ENCODE results near the gene ANTKMT.
"Not testable (repeated sequence)": the region's sequence is repeated elsewhere in the genome, so short reads cannot be mapped to it uniquely, and the experiment has no call there.

Gene ANTKMT

DNA sequence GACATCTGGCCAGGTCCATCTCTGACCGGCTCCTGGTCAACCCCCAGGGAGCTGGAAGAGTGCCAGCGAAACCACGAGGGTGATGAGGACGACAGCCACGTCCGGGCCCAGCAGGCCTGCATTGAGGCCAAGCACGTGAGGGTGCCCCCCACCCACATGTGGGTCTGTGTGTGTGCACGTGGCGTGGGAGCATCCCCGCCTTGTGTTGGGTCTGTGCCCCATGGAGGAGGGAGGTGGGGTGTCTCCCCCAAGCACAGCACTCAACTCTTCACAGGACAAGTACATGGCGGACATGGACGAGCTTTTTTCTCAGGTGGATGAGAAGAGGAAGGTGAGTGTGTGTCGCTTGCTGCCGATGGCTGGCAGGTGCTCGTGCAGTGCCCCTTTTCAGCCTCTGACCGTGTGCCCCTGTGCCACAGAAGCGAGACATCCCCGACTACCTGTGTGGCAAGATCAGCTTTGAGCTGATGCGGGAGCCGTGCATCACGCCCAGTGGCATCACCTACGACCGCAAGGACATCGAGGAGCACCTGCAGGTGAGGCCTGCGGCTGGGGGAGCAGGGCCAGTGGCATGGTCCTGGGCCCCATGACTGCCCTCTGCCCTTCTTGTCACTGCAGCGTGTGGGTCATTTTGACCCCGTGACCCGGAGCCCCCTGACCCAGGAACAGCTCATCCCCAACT lies 39.1 kb upstream of the ANTKMT start:
- no peak for DNase-seq (ENCODE audit: low read depth)

DNA sequence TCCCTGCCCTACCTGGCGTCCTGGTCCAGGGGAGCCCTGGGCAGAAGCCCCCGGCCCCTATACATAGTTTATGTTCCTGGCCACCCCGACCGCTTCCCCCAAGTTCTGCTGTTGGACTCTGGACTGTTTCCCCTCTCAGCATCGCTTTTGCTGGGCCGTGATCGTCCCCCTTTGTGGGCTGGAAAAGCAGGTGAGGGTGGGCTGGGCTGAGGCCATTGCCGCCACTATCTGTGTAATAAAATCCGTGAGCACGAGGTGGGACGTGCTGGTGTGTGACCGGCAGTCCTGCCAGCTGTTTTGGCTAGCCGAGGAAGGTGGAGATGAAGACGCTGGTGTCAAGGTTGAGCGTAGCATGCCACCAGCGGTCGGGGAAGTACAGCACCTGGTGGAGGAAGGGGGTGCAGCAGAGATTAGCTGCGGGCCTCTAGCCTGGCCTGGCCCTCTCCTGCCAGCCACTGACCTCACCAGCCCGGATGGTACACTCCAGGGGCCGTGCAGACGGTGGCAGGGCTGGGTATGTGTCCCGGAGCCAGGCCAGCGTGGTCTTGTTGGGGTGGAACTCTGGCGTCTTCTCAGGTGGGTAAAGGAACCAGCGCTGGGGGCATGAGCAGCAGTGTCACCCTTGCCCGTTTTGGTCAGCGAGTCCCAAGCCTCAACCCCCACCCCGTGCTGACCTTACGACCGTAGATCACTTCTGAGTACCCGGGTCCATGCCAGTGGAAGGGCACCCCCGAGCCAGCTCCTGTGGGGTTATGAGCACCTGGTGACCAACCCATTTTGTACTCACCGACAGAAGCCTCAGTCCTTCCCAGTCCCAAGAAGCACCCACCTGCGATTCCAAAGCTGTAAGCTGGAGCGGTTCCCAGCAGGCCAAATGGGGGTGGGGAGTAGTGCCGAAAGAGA lies 38.2 kb upstream of the ANTKMT start:
- no peak for DNase-seq (ENCODE audit: low read depth)

GRCh38 chr16:683396-684070 lies 37.4 kb upstream of the ANTKMT start:
- DNase-seq (ENCODE audit: low read depth), result no peak

DNA sequence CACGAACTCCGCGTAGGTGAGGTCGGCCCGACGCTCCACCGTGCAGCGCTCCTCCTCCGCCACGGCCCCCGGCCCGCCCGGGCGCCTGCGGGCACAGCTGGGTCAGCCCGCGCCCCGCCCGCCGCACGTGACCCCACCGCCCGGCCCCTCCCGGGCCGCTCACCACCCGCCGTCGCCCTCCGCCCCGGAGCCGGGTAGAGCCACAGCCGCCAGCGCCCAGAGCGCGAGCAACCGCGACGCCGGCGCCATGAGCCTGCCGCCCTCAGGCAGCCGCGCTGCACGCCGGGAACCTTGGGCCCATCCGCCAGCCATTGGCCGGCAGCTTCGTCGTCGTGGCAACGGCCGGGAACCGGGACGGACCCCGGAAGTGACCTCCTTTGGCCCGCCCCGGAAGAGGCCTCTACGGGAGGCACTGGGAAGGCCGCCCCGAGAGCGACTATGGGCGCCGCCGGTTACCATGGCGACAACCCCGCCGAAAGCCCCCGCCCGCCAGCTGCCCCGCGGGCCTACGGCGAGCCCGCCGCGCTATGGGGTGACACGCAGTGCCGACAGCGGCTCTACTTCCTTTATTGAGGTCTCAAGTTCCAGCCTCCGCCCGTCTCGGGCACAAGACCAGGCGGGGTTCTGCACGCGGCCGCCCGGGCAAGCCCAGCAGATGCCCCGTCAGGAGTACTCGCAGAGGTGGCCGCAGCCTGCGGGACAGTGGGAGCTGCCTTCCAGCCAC lies 36.7 kb upstream of the ANTKMT start, which contains the start of gene JMJD8:
TSS of gene JMJD8 (minus strand) at position 264 of the 724 bp plus-strand sequence. CDS start at position 249, 15 bp downstream.
- peak; percentile 96 for DNase-seq (ENCODE audit: low read depth)

DNA sequence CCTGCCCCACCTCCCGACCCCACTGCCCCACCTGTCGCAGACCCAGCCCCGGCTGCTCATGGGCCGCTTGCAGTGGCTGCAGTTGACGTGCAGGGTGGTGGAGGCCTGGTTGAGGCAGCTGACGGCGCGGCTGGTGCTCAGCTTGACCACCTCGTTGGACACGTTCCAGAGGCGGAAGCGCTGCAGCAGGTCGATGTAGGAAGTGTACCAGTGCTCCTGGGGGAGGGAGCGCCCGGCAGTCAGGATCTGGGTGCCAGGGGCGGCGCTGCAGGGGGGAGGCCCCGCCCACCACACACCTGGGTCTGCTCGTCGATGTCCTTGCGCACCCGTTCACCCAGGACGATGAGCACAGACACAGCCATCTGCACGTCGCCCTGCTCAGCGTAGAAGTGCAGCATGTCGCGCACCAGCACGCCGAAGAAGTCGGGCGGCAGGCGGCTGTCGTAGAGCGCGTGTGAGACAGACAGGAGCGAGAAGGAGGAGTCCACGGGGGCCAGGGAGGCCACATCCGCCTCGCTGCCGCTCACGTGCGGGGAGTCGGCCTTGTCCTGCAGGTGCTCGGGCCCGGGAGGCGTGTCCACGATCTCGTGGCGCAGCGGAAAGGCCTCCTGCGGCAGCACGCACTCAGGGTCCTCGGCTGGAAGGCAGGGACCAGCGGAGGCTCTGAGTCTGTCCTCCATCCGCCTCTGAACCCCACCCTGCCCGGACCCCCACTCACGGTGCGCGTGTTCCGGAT lies 35.8 kb upstream of the ANTKMT start:
- no peak for DNase-seq (ENCODE audit: low read depth)

GRCh38 chr16:685967-686366 lies 35.0 kb upstream of the ANTKMT start:
- DNase-seq (ENCODE audit: low read depth), result no peak

DNA sequence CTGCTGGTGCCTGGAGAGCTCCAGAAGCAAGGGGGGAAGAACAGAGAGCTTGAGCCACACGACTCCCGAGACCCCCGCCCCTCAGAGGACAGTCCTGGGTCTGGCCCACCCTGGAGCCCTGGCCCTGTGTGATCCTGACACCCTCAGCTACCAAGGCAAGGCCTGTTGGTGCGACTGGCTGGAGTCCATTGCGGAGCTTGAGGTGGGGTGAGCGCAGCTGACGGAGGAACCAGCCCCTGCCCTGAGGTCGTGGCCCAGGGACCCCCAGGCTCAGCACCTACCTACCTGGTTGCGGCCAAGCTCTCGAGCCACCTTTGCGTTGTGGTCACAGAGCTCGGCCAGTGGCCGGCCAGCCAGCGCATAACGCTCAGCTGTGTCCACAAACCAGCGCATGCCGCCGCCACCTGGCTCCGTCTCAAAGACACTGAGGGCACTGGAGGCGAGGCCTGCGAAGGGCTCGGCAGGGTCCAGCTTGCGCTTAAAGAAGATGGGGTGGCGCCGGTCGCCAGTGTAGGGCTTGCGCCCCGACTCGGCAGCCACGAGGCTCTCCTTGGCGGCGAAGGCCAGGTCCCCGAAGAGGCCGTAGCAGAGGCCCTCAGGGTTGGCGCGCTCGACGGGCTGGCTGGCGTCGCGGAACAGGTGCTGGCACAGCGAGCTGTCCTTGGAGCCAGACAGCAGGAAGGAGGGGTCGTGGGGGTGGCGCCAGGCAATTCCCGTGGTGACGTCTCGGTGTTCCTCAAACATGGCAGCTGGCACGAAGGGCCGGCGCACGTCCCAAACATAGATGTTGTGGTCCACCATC lies 34.3 kb upstream of the ANTKMT start:
- DNase-seq (ENCODE audit: low read depth), result no peak

DNA sequence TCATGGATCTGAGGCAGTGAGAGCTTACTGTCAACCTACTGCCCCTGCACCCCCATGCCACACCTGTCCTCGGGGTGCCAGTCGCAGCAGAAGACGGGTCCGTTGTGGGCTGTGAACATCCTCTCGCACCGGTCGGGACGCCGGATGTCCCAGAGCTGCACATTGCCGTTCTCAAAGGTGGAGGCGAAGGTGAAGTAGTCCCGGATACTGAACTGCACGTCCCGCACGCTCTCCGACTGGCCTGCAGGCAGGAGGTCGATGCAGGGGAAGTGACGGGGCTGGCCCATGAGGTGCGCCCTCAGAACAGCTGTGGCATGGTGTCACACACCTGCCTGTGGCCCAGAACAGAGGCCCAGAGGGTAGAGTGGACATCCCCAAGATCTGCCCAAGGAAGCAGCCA lies 33.4 kb upstream of the ANTKMT start:
- DNase-seq (ENCODE audit: low read depth), result no peak

- DNase-seq (ENCODE audit: low read depth), result no peak
Measured at GRCh38 chr16:689175-689897, 31.6 kb upstream of the ANTKMT start.

- not testable (repeated sequence) for DNase-seq (ENCODE audit: low read depth)
Measured at GRCh38 chr16:691242-691641, 29.7 kb upstream of the ANTKMT start.

DNA sequence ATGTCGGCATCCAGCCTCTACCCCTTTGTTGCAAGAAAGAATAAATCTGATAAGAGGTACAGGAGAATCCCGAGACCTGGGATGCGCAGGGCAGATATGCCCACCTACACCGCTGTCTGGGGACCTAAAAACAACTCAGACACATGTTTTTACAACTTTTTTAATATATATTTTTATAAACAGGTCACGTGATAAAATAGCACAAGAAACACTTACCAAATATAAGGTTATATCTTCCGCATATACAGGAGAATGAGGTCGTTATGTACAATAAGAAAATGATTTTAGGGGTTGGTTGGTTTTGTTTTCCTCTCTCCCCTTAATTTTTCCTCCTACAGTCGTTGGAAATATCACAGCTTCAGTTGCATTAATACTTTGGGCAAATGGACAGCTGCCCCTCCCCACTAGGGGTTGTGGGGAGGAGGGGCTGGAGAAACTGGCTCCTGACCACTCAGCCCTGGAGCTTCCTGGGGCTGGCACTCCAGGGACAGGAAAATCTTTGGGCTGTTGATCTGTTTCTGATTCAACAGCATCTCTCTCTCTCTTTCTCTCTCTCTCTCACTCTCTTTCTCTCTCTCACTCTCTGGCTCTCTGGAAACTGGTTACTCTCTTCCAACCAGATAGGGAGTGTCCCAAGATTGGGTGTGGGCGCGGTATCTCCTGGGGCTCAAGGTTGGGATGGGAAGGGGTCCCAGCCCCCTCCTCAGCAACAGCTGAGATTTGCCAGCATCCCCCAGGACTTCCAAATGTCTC lies 28.4 kb upstream of the ANTKMT start:
- no peak for DNase-seq (ENCODE audit: low read depth)

GRCh38 chr16:693364-693763 lies 27.6 kb upstream of the ANTKMT start:
- DNase-seq (ENCODE audit: low read depth), result no peak

GRCh38 chr16:693766-694165 lies 27.2 kb upstream of the ANTKMT start:
- no peak for DNase-seq (ENCODE audit: low read depth)

DNA sequence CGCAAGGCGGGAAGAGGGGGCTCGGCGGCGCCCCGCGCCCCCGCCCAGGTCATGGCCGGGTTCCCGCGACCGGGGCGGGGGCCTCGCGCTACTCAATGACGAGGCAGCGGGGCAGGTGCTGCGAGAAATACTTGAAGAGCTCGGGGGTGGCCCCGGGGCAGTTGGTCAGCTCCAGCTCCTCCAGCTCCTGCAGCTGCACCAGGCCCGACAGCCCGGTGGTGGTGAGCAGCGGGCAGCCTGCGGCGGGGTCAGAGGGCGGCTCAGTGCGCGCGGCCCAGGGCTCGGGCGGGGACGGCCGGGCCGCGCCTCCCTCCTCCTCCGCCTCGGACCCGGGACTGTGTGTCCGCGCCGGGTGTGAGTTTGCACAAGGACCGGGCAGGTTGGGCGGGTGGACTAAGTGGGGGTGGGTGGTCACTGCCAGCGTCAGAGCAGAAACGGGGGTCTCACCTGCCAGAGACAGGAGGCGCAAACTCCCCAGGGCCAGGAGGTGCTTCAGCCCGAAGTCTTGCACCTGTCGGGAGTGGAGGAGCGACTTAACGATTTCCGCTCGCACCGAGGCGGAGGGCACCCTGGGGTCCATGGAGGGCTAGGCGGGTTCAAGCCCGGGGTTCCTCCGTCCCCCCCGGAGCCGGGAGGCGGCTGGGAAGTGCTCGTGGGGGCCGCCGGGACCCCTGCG lies 26.6 kb upstream of the ANTKMT start:
- DNase-seq (ENCODE audit: low read depth), result no peak

DNA sequence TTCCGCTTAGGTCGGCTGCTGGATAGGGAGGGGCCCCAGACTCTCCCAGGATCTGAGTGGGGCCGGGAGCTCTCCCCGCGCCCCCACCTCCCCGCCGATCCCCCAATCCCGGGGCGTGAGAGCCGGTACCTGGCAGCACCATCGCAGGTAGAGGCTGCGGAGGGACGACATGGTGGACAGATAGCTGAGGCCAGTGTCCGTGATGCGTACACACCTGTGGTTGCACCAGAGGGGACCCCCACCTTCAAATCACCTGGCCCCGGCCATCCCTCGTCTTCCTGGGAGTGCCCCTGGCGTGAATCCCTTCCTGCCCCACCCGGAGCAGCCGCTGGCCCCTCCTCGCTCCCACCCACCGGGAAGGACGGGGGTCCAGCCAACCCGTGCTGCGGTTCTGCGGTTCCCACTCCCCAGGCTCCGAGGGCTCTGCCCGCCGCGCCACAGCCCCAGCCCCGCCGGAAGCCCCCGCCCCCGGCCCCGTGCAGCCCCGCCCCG lies 26.0 kb upstream of the ANTKMT start:
- DNase-seq (ENCODE audit: low read depth), result peak; percentile 51

DNA sequence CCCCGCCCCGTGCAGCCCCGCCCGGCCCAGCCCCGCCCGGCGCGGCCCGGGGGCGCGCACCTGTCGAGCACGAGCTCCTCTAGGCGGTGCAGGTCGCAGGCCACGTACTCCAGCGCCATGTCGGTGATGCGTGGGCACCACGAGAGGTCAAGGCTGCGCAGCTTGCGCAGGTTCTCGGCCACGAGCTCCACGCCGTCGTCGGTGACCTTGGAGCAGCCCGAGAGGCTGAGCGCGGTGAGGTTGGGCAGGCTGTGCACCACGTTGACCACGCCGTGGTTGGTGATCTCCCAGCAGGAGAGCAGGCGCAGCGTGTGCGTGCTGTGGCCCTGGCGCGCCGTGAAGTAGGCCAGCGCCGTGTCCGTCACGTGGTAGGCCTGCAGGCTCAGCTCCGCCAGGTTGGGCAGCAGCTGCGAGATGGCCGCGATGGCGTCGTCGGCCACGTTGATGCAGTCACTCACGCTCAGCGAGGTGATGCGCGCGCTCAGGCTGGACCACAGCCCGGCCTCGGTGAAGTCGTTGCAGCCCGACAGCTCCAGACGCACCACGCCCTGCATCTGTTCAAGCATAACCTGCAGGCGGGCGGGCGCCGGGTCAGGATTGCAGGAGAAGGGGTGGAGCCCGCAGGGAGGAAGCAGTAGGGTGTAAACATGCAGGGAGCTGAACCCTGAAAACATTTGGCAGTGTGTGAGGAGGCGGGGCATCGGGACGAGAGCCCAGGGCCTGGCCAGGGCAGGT lies 25.4 kb upstream of the ANTKMT start:
- peak; percentile 39 for DNase-seq (ENCODE audit: low read depth)

GRCh38 chr16:698911-699671 lies 21.9 kb upstream of the ANTKMT start:
- no peak for DNase-seq (ENCODE audit: low read depth)
